ENCODE data around the gene SLC12A6.

The SLC12A6 gene

DNA sequence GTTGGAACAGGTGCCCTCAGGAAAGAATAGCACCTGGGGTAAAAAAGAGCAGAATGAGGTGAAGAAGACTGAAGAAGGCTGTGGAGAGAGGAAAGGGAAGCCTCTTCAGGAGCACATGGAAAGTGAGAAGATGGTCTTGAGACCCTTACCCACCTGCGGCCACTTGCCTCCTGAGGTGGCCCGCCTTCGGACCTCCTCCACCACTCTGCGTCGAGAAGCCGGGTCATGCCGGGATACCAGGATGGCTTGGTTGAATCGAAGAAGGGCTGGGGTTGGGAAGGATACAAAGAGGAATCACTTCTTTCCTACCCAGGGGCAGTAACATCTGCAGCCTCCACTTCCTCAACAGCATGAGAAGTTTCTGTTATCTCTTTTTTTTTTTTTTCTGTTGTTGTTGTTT is 26.5 kb upstream of the SLC12A6 start:
- ChIA-PET POLR2A (no interaction called here), CTCF (no interaction called here)
- Histone ChIP-seq H3K4me1 (ENCODE audit: control insufficient read depth, insufficient read depth, low read length) (no peaks in the 10 kb centered on the region; the same call in 1 of the 2 replicates), H3K36me3 (ENCODE audit: control insufficient read depth in 2 of 2, insufficient read depth in 1 of 2, low read length in 2 of 2) (peaks cover 0 to 41% of the 10 kb centered on the region in 2 experiments; a peak in 1 of 3 replicates), H3K4me3 (ENCODE audit: low read depth, low read length) (no peak overlapping the region), H3K9me3 (ENCODE audit: control insufficient read depth, insufficient read depth, low read depth, low read length) (no peaks in the 10 kb centered on the region), H3K27ac (ENCODE audit: extremely low read depth, low read depth, low read length) (no peak overlapping the region)
- TF ChIP-seq KLF8 (tag by site-specific recombination; IDR thresholded peaks at IDR 0.05) (no peak), KLF1 (tag by site-specific recombination; IDR thresholded peaks at IDR 0.05) (no peak), HOXA7 (CRISPR knock-in tag; IDR thresholded peaks at IDR 0.05; ENCODE audit: borderline replicate concordance) (no peak), ZNF791 (tag by site-specific recombination; IDR thresholded peaks at IDR 0.05) (no peak), ZSCAN16 (tag by site-specific recombination; IDR thresholded peaks at IDR 0.05) (no peak), ZNF175 (tag by site-specific recombination; IDR thresholded peaks at IDR 0.05) (no peak)
- TF ChIP-seq, protein P1, sequence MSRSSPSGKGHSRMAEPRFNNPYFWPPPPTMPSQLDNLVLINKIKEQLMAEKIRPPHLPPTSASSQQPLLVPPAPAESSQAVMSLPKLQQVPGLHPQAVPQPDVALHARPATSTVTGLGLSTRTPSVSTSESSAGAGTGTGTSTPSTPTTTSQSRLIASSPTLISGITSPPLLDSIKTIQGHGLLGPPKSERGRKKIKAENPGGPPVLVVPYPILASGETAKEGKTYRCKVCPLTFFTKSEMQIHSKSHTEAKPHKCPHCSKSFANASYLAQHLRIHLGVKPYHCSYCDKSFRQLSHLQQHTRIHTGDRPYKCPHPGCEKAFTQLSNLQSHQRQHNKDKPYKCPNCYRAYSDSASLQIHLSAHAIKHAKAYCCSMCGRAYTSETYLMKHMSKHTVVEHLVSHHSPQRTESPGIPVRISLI (tag by site-specific recombination; IDR thresholded peaks at IDR 0.05), result no peak
- TF ChIP-seq, protein P2, sequence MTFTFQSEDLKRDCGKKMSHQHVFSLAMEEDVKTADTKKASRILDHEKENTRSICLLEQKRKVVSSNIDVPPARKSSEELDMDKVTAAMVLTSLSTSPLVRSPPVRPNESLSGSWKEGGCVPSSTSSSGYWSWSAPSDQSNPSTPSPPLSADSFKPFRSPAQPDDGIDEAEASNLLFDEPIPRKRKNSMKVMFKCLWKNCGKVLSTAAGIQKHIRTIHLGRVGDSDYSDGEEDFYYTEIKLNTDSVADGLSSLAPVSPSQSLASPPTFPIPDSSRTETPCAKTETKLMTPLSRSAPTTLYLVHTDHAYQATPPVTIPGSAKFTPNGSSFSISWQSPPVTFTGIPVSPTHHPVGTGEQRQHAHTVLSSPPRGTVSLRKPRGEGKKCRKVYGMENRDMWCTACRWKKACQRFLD (tag by site-specific recombination; IDR thresholded peaks at IDR 0.05), result no peak
- TF ChIP-seq, protein P3, sequence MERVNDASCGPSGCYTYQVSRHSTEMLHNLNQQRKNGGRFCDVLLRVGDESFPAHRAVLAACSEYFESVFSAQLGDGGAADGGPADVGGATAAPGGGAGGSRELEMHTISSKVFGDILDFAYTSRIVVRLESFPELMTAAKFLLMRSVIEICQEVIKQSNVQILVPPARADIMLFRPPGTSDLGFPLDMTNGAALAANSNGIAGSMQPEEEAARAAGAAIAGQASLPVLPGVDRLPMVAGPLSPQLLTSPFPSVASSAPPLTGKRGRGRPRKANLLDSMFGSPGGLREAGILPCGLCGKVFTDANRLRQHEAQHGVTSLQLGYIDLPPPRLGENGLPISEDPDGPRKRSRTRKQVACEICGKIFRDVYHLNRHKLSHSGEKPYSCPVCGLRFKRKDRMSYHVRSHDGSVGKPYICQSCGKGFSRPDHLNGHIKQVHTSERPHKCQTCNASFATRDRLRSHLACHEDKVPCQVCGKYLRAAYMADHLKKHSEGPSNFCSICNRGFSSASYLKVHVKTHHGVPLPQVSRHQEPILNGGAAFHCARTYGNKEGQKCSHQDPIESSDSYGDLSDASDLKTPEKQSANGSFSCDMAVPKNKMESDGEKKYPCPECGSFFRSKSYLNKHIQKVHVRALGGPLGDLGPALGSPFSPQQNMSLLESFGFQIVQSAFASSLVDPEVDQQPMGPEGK (tag by site-specific recombination; IDR thresholded peaks at IDR 0.05), result no peak
- TF ChIP-seq, protein P4, sequence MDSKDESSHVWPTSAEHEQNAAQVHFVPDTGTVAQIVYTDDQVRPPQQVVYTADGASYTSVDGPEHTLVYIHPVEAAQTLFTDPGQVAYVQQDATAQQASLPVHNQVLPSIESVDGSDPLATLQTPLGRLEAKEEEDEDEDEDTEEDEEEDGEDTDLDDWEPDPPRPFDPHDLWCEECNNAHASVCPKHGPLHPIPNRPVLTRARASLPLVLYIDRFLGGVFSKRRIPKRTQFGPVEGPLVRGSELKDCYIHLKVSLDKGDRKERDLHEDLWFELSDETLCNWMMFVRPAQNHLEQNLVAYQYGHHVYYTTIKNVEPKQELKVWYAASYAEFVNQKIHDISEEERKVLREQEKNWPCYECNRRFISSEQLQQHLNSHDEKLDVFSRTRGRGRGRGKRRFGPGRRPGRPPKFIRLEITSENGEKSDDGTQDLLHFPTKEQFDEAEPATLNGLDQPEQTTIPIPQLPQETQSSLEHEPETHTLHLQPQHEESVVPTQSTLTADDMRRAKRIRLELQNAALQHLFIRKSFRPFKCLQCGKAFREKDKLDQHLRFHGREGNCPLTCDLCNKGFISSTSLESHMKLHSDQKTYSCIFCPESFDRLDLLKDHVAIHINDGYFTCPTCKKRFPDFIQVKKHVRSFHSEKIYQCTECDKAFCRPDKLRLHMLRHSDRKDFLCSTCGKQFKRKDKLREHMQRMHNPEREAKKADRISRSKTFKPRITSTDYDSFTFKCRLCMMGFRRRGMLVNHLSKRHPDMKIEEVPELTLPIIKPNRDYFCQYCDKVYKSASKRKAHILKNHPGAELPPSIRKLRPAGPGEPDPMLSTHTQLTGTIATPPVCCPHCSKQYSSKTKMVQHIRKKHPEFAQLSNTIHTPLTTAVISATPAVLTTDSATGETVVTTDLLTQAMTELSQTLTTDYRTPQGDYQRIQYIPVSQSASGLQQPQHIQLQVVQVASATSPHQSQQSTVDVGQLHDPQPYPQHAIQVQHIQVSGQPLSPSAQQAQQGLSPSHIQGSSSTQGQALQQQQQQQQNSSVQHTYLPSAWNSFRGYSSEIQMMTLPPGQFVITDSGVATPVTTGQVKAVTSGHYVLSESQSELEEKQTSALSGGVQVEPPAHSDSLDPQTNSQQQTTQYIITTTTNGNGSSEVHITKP (tag by site-specific recombination; IDR thresholded peaks at IDR 0.05), result no peak
- TF ChIP-seq, protein P5, sequence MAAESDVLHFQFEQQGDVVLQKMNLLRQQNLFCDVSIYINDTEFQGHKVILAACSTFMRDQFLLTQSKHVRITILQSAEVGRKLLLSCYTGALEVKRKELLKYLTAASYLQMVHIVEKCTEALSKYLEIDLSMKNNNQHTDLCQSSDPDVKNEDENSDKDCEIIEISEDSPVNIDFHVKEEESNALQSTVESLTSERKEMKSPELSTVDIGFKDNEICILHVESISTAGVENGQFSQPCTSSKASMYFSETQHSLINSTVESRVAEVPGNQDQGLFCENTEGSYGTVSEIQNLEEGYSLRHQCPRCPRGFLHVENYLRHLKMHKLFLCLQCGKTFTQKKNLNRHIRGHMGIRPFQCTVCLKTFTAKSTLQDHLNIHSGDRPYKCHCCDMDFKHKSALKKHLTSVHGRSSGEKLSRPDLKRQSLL (tag by site-specific recombination; IDR thresholded peaks at IDR 0.05), result no peak
- TF ChIP-seq, protein P6, sequence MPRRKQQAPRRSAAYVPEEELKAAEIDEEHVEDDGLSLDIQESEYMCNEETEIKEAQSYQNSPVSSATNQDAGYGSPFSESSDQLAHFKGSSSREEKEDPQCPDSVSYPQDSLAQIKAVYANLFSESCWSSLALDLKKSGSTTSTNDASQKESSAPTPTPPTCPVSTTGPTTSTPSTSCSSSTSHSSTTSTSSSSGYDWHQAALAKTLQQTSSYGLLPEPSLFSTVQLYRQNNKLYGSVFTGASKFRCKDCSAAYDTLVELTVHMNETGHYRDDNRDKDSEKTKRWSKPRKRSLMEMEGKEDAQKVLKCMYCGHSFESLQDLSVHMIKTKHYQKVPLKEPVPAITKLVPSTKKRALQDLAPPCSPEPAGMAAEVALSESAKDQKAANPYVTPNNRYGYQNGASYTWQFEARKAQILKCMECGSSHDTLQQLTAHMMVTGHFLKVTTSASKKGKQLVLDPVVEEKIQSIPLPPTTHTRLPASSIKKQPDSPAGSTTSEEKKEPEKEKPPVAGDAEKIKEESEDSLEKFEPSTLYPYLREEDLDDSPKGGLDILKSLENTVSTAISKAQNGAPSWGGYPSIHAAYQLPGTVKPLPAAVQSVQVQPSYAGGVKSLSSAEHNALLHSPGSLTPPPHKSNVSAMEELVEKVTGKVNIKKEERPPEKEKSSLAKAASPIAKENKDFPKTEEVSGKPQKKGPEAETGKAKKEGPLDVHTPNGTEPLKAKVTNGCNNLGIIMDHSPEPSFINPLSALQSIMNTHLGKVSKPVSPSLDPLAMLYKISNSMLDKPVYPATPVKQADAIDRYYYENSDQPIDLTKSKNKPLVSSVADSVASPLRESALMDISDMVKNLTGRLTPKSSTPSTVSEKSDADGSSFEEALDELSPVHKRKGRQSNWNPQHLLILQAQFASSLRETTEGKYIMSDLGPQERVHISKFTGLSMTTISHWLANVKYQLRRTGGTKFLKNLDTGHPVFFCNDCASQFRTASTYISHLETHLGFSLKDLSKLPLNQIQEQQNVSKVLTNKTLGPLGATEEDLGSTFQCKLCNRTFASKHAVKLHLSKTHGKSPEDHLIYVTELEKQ (tag by site-specific recombination; IDR thresholded peaks at IDR 0.05; ENCODE audit: borderline replicate concordance), result no peak
